ENCODE data around the gene MINDY2. TPM values are rescaled to one million over a fixed set of nuclear protein-coding genes. Genes with fewer than 3 reads are reported as not detected.
"Not testable (repeated sequence)": the region's sequence is repeated elsewhere in the genome, so short reads cannot be mapped to it uniquely, and the experiment has no call there.

The MINDY2 gene
- total RNA-seq, 1 experiment from 2014 or later = 6.8 TPM

DNA sequence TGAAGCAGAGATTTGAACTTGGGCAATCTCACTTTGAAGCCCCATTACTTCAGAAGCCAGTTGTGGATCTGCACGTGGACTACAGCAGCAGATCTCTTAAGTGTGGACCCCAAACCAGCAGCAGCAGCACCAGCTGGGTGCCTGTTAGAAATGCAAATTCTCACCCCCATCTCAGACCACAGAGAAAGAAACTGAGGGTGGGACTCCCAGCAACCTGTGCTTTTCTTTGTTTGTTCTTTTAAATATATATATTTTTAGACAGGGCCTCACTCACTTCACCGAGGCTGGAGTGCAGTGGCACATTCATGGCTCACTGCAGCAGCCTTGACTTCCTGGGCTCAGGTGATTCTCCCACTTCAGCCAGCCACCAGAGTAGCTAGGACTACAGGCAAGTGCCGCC, 109.2 kb downstream of the MINDY2 start:
- Histone ChIP-seq H3K27me3 (ENCODE audit: control insufficient read depth, insufficient read depth, low read length) (no peaks in the 10 kb centered on the region), H3K9me3 (ENCODE audit: control insufficient read depth, insufficient read depth, low read depth, low read length) (no peaks in the 10 kb centered on the region), H3K36me3 (ENCODE audit: control insufficient read depth, insufficient read depth, low read length) (peaks cover 28% of the 10 kb centered on the region), H3K4me1 (ENCODE audit: control insufficient read depth, insufficient read depth, low read length) (no peaks in the 10 kb centered on the region), H3K4me3 (ENCODE audit: low read depth in 2 of 2, low read length in 2 of 2) (no peak overlapping the region), H3K27ac (ENCODE audit: low read length) (no peak overlapping the region)
- no TSS peak for BruUV-seq (replicated peaks)
- intact Hi-C loops (cut with micrococcal nuclease; ENCODE audit: unreplicated experiment) = no loop called here
- no peak for DNase-seq (ENCODE audit: low read depth, low spot score)
- in situ Hi-C loops (cut with HindIII; ENCODE audit: low pct_unique_long_range_greater_than_20kb, low sequenced_read_pairs) = no loop called here
- ChIA-PET CTCF (interaction anchor here (1.1 kb wide), 1 partner anchor 41 kb away, joined by 3 read pairs; no protein-coding TSS in a partner anchor), POLR2A (no interaction called here)
- TF ChIP-seq SIN3A (IDR thresholded peaks at IDR 0.05; ENCODE audit: borderline replicate concordance, insufficient read depth, low read depth, low read length) (no peak), POLR2AphosphoS5 (IDR thresholded peaks at IDR 0.05; ENCODE audit: low read depth, low read length) (no peak), TCF7L2 (IDR thresholded peaks at IDR 0.05; ENCODE audit: low read depth, low read length) (no peak)
- TF ChIP-seq, protein P1, sequence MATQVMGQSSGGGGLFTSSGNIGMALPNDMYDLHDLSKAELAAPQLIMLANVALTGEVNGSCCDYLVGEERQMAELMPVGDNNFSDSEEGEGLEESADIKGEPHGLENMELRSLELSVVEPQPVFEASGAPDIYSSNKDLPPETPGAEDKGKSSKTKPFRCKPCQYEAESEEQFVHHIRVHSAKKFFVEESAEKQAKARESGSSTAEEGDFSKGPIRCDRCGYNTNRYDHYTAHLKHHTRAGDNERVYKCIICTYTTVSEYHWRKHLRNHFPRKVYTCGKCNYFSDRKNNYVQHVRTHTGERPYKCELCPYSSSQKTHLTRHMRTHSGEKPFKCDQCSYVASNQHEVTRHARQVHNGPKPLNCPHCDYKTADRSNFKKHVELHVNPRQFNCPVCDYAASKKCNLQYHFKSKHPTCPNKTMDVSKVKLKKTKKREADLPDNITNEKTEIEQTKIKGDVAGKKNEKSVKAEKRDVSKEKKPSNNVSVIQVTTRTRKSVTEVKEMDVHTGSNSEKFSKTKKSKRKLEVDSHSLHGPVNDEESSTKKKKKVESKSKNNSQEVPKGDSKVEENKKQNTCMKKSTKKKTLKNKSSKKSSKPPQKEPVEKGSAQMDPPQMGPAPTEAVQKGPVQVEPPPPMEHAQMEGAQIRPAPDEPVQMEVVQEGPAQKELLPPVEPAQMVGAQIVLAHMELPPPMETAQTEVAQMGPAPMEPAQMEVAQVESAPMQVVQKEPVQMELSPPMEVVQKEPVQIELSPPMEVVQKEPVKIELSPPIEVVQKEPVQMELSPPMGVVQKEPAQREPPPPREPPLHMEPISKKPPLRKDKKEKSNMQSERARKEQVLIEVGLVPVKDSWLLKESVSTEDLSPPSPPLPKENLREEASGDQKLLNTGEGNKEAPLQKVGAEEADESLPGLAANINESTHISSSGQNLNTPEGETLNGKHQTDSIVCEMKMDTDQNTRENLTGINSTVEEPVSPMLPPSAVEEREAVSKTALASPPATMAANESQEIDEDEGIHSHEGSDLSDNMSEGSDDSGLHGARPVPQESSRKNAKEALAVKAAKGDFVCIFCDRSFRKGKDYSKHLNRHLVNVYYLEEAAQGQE (IDR thresholded peaks at IDR 0.05; ENCODE audit: insufficient read depth in 1 of 2, low read depth in 2 of 2, low read length in 1 of 2) = no peak
- TF ChIP-seq, protein P2, sequence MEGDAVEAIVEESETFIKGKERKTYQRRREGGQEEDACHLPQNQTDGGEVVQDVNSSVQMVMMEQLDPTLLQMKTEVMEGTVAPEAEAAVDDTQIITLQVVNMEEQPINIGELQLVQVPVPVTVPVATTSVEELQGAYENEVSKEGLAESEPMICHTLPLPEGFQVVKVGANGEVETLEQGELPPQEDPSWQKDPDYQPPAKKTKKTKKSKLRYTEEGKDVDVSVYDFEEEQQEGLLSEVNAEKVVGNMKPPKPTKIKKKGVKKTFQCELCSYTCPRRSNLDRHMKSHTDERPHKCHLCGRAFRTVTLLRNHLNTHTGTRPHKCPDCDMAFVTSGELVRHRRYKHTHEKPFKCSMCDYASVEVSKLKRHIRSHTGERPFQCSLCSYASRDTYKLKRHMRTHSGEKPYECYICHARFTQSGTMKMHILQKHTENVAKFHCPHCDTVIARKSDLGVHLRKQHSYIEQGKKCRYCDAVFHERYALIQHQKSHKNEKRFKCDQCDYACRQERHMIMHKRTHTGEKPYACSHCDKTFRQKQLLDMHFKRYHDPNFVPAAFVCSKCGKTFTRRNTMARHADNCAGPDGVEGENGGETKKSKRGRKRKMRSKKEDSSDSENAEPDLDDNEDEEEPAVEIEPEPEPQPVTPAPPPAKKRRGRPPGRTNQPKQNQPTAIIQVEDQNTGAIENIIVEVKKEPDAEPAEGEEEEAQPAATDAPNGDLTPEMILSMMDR (IDR thresholded peaks at IDR 0.05) = no peak
- no peak for ATAC-seq

DNA sequence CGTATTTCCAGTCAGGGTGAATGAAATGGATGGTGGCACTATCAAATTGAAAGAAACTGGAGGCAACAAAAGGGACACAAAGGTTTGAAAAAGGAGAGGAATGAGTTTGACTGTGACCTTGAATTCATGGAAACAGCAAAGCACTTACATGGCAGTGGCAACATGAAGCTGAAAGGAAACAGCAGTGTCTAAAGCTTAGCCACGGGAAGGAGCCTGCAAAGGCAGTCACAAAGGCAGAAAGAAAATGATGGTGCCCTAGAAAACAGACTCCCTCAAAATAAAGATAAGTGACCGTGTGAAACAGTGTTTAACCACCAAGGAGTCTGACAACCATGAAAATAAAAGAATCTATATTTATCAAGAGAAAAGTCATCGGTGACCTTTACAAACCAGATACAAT, 111.1 kb downstream of the MINDY2 start:
- H3K27me3 ChIP-seq (ENCODE audit: control insufficient read depth, insufficient read depth, low read length) = no peaks in the 10 kb centered on the region
- no peak overlapping the region for H3K27ac ChIP-seq (ENCODE audit: low read length)
- TF ChIP-seq POLR2AphosphoS5 (IDR thresholded peaks at IDR 0.05; ENCODE audit: low read depth, low read length) (no peak), SIN3A (IDR thresholded peaks at IDR 0.05; ENCODE audit: borderline replicate concordance, insufficient read depth, low read depth, low read length) (no peak), TCF7L2 (IDR thresholded peaks at IDR 0.05; ENCODE audit: low read depth, low read length) (no peak)
- TF ChIP-seq, protein P1 (IDR thresholded peaks at IDR 0.05; ENCODE audit: insufficient read depth in 1 of 2, low read depth in 2 of 2, low read length in 1 of 2) = no peak
- TF ChIP-seq, protein P2 (IDR thresholded peaks at IDR 0.05) = no peak
- no TSS peak for BruUV-seq (replicated peaks)
- H3K4me3 ChIP-seq (ENCODE audit: low read depth in 2 of 2, low read length in 2 of 2) = no peak overlapping the region
- no peaks in the 10 kb centered on the region for H3K4me1 ChIP-seq (ENCODE audit: control insufficient read depth, insufficient read depth, low read length)
- in situ Hi-C loops (cut with HindIII; ENCODE audit: low pct_unique_long_range_greater_than_20kb, low sequenced_read_pairs) = no loop called here
- DNase-seq (ENCODE audit: low read depth, low spot score) = no peak
- no peaks in the 10 kb centered on the region for H3K9me3 ChIP-seq (ENCODE audit: control insufficient read depth, insufficient read depth, low read depth, low read length)
- no peak for ATAC-seq
- ChIA-PET POLR2A (interaction anchor here (0.8 kb wide), 1 partner anchor 29 kb away, joined by 5 read pairs; no protein-coding TSS in a partner anchor), CTCF (no interaction called here)
- peaks cover 36% of the 10 kb centered on the region for H3K36me3 ChIP-seq (ENCODE audit: control insufficient read depth, insufficient read depth, low read length)
- intact Hi-C loops (cut with micrococcal nuclease; ENCODE audit: unreplicated experiment) = no loop called here

DNA sequence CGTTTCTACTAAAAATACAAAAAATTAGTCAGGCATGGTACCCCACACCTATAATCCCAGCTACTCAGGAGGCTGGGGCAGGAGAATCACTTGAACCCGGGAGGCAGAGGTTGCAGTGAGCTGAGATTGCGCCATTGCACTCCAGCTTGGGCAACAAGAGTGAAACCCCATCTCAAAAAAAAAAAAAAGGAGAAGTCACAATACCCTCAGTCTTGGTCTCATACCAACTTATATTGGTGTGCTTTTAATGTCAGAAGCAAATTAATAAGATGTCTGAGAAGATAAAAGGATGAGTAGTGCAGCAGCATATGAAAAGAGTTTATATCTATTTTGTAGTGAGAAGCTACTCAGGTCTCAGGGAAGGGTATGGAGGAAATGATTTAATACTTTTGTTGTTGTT, 112.8 kb downstream of the MINDY2 start:
- DNase-seq (ENCODE audit: low read depth, low spot score); H3K27ac ChIP-seq (ENCODE audit: low read length); H3K4me1 ChIP-seq (ENCODE audit: control insufficient read depth, insufficient read depth, low read length); BruUV-seq (replicated peaks); H3K9me3 ChIP-seq (ENCODE audit: control insufficient read depth, insufficient read depth, low read depth, low read length); H3K4me3 ChIP-seq (ENCODE audit: low read depth in 2 of 2, low read length in 2 of 2); ATAC-seq; CTCF ChIA-PET; in situ Hi-C loops (cut with HindIII; ENCODE audit: low pct_unique_long_range_greater_than_20kb, low sequenced_read_pairs); intact Hi-C loops (cut with micrococcal nuclease; ENCODE audit: unreplicated experiment); H3K27me3 ChIP-seq (ENCODE audit: control insufficient read depth, insufficient read depth, low read length): not testable (repeated sequence)
- POLR2A ChIA-PET = interaction anchor here (0.8 kb wide), 1 partner anchor 655 kb away, joined by 5 read pairs; no protein-coding TSS in a partner anchor
- peaks cover 43% of the 10 kb centered on the region for H3K36me3 ChIP-seq (ENCODE audit: control insufficient read depth, insufficient read depth, low read length)
